HFFc6 (cell line): ENCODE measurements around the gene COQ7. TPM values are rescaled to one million over a fixed set of nuclear protein-coding genes. Genes with fewer than 3 reads are reported as not detected.
A peak's percentile ranks its signal among the peaks of the same experiment; 100 is the strongest.

Experiments used
- DNase-seq: peaks from one replicate; pipeline ENCODE4 v3.0.0-alpha.2; 2018
- H3K27ac Mint-ChIP-seq: 2 replicates; pipeline ENCODE4 v1.8.0; 2020; ENCODE audit warnings: mild to moderate bottlenecking, mixed read lengths
- H3K27me3 Mint-ChIP-seq: 2 replicates; pipeline ENCODE4 v1.8.0; 2021; ENCODE audit warnings: mild to moderate bottlenecking, moderate library complexity, mixed read lengths; ENCODE audit not compliant: insufficient read depth
- H3K36me3 Mint-ChIP-seq: 2 replicates; pipeline ENCODE4 v1.8.0; 2021; ENCODE audit warnings: low read depth, mixed read lengths
- H3K4me1 Mint-ChIP-seq: 2 replicates; pipeline ENCODE4 v1.8.0; 2020; ENCODE audit warnings: low read depth, mixed read lengths
- H3K4me3 Mint-ChIP-seq: 2 replicates; pipeline ENCODE4 v1.8.0; 2020; ENCODE audit warnings: mild to moderate bottlenecking, moderate library complexity, mixed read lengths
- H3K9me3 Mint-ChIP-seq: 2 replicates; pipeline ENCODE4 v1.8.0; 2020; ENCODE audit warnings: mild to moderate bottlenecking, mixed read lengths
- CTCF ChIP-seq: fragments of 200-600 bp; sonication (generic); IDR thresholded peaks from 2 replicates; pipeline ENCODE4 v1.5.0; 2021; ENCODE audit warnings: antibody characterized with exemption, mild to moderate bottlenecking
- total RNA-seq, 6 experiments: library from RNA; stranded (reverse); fragmentation: NEBNext Ultra II Directional; extraction: Animal tissue kit (Norgen Biotek cat#: 25700); gene quantifications; 2 replicates in 1 of 6; 3 replicates in 5 of 6; pipeline ENCODE4 v1.2.3, GENCODE V29; 2021

Gene COQ7
- total RNA-seq, 6 experiments from 2014 or later, result 15.1 to 19.1 (median 16.8) TPM

GRCh38 chr16:19075511-19075910 is 8.1 kb downstream of the COQ7 start:
- TF ChIP-seq CTCF, result no peak
- H3K9me3 Mint-ChIP-seq, result no peaks in the 10 kb centered on the region
- DNase-seq, result no peak
- H3K27me3 Mint-ChIP-seq, result no peaks in the 10 kb centered on the region; the same call in 1 of the 2 replicates
- H3K27ac Mint-ChIP-seq, result no peak overlapping the region
- no peaks in the 10 kb centered on the region for H3K4me1 Mint-ChIP-seq
- H3K4me3 Mint-ChIP-seq, result no peak overlapping the region
- H3K36me3 Mint-ChIP-seq, result no peaks in the 10 kb centered on the region

- TF ChIP-seq CTCF, result no peak
- no peak for DNase-seq
- Mint-ChIP-seq H3K27ac (no peak overlapping the region), H3K4me3 (no peak overlapping the region), H3K27me3 (no peaks in the 10 kb centered on the region), H3K9me3 (no peaks in the 10 kb centered on the region), H3K4me1 (no peaks in the 10 kb centered on the region), H3K36me3 (peaks cover 6% of the 10 kb centered on the region)
Observed at GRCh38 chr16:19077879-19078278, 10.5 kb downstream of the COQ7 start.

- no peak for DNase-seq
- TF ChIP-seq CTCF, result no peak
- Mint-ChIP-seq H3K4me3 (no peak overlapping the region), H3K27me3 (no peaks in the 10 kb centered on the region), H3K27ac (no peak overlapping the region), H3K9me3 (no peaks in the 10 kb centered on the region), H3K4me1 (peaks cover 17% of the 10 kb centered on the region), H3K36me3 (peaks cover 6% of the 10 kb centered on the region)
Observed at GRCh38 chr16:19083670-19084069, 16.3 kb downstream of the COQ7 start.

GRCh38 chr16:19084139-19084538 is 16.7 kb downstream of the COQ7 start:
- no peak for TF ChIP-seq CTCF
- Mint-ChIP-seq H3K27me3 (no peaks in the 10 kb centered on the region), H3K27ac (no peak overlapping the region), H3K9me3 (no peaks in the 10 kb centered on the region), H3K36me3 (peaks cover 6% of the 10 kb centered on the region), H3K4me1 (peaks cover 17% of the 10 kb centered on the region), H3K4me3 (no peak overlapping the region)
- no peak for DNase-seq

- TF ChIP-seq CTCF, result no peak
- Mint-ChIP-seq H3K36me3 (peaks cover 6% of the 10 kb centered on the region), H3K4me3 (no peak overlapping the region), H3K27me3 (peaks cover 2% of the 10 kb centered on the region; the same call in 1 of the 2 replicates), H3K9me3 (no peaks in the 10 kb centered on the region), H3K4me1 (peaks cover 17% of the 10 kb centered on the region), H3K27ac (no peak overlapping the region)
- DNase-seq, result no peak
Observed at GRCh38 chr16:19084879-19085278, 17.5 kb downstream of the COQ7 start.

- peaks cover 7% of the 10 kb centered on the region for H3K36me3 Mint-ChIP-seq
- peaks cover 2% of the 10 kb centered on the region; the same call in 1 of the 2 replicates for H3K27me3 Mint-ChIP-seq
- no peaks in the 10 kb centered on the region for H3K9me3 Mint-ChIP-seq
- DNase-seq, result no peak
- no peak overlapping the region for H3K27ac Mint-ChIP-seq
- TF ChIP-seq CTCF, result no peak
- peak overlapping the region; percentile 91; the same call in 1 of the 2 replicates for H3K4me3 Mint-ChIP-seq
- peaks cover 18% of the 10 kb centered on the region for H3K4me1 Mint-ChIP-seq
Observed at GRCh38 chr16:19085679-19086200, 18.3 kb downstream of the COQ7 start.
